ENCODE measurements around the gene PRXL2B. TPM values are rescaled to one million over a fixed set of nuclear protein-coding genes. Genes with fewer than 3 reads are reported as not detected.

Gene PRXL2B
- total and polyA plus RNA-seq, 9 donors = 8.9 to 32.4 (median 22.9) TPM

GRCh38 chr1:2631136-2632050 is 44.8 kb downstream of the PRXL2B start:
- no peak overlapping the region for H3K4me3 ChIP-seq (ENCODE audit: low read length)
- no peak for DNase-seq
- H3K9me3 ChIP-seq (replicated peaks; ENCODE audit: control insufficient read depth, low read depth, low read length) = peaks cover 2% of the 10 kb centered on the region
- peaks cover 10% of the 10 kb centered on the region for H3K4me1 ChIP-seq (ENCODE audit: control insufficient read depth, insufficient read depth, low read length)
- WGBS (ENCODE audit: insufficient coverage) = 73% methylated on average over 22 of the region's 24 CpGs
- H3K27me3 ChIP-seq (ENCODE audit: control insufficient read depth, insufficient read depth, low read length) = peaks cover 41% of the 10 kb centered on the region
- H3K27ac ChIP-seq (ENCODE audit: low read length) = no peak overlapping the region
- no peaks in the 10 kb centered on the region for H3K36me3 ChIP-seq (ENCODE audit: control insufficient read depth, insufficient read depth, low read length)

GRCh38 chr1:2632051-2632430 is 45.5 kb downstream of the PRXL2B start:
- peaks cover 10% of the 10 kb centered on the region for H3K4me1 ChIP-seq (ENCODE audit: control insufficient read depth, insufficient read depth, low read length)
- DNase-seq = no peak
- H3K27me3 ChIP-seq (ENCODE audit: control insufficient read depth, insufficient read depth, low read length) = peaks cover 41% of the 10 kb centered on the region
- peaks cover 8% of the 10 kb centered on the region for H3K9me3 ChIP-seq (replicated peaks; ENCODE audit: control insufficient read depth, low read depth, low read length)
- no peaks in the 10 kb centered on the region for H3K36me3 ChIP-seq (ENCODE audit: control insufficient read depth, insufficient read depth, low read length)
- H3K27ac ChIP-seq (ENCODE audit: low read length) = no peak overlapping the region
- 23% methylated on average over 3 of the region's 8 CpGs for WGBS (ENCODE audit: insufficient coverage)
- no peak overlapping the region for H3K4me3 ChIP-seq (ENCODE audit: low read length)

- WGBS (ENCODE audit: insufficient coverage) = 63% methylated on average over 14 of the region's 16 CpGs
Measured at GRCh38 chr1:2632561-2633361, 46.2 kb downstream of the PRXL2B start, which contains the start of gene MMEL1. Gene MMEL1, minus strand, starts transcription at chr1:2633016. Its CDS starts 3,532 bp downstream, at chr1:2629484.

GRCh38 chr1:2633366-2633935 is 46.9 kb downstream of the PRXL2B start:
- Histone ChIP-seq H3K36me3 (ENCODE audit: control insufficient read depth, insufficient read depth, low read length) (no peaks in the 10 kb centered on the region), H3K27me3 (ENCODE audit: control insufficient read depth, insufficient read depth, low read length) (peaks cover 31% of the 10 kb centered on the region), H3K27ac (ENCODE audit: low read length) (no peak overlapping the region), H3K4me1 (ENCODE audit: control insufficient read depth, insufficient read depth, low read length) (peaks cover 10% of the 10 kb centered on the region), H3K4me3 (ENCODE audit: low read length) (no peak overlapping the region), H3K9me3 (replicated peaks; ENCODE audit: control insufficient read depth, low read depth, low read length) (peaks cover 8% of the 10 kb centered on the region)
- no peak for DNase-seq
- WGBS (ENCODE audit: insufficient coverage) = 55% methylated on average over 6 of the region's 12 CpGs

More at GRCh38 chr1:2632561-2633361, 46.2 kb downstream of the PRXL2B start, which contains the start of gene MMEL1:
- peaks cover 10% of the 10 kb centered on the region for H3K4me1 ChIP-seq (ENCODE audit: control insufficient read depth, insufficient read depth, low read length)
- H3K9me3 ChIP-seq (replicated peaks; ENCODE audit: control insufficient read depth, low read depth, low read length) = peaks cover 8% of the 10 kb centered on the region
- H3K27ac ChIP-seq (ENCODE audit: low read length) = no peak within 1 kb of the TSS
- H3K36me3 ChIP-seq (ENCODE audit: control insufficient read depth, insufficient read depth, low read length) = no peaks in the 10 kb centered on the region
- no peak for DNase-seq
- no peak within 1 kb of the TSS for H3K4me3 ChIP-seq (ENCODE audit: low read length)
- peaks cover 38% of the 10 kb centered on the region for H3K27me3 ChIP-seq (ENCODE audit: control insufficient read depth, insufficient read depth, low read length)

GRCh38 chr1:2633936-2634491 is 47.4 kb downstream of the PRXL2B start:
- Histone ChIP-seq H3K27me3 (ENCODE audit: control insufficient read depth, insufficient read depth, low read length) (peaks cover 26% of the 10 kb centered on the region), H3K36me3 (ENCODE audit: control insufficient read depth, insufficient read depth, low read length) (no peaks in the 10 kb centered on the region), H3K27ac (ENCODE audit: low read length) (no peak overlapping the region), H3K4me3 (ENCODE audit: low read length) (no peak overlapping the region), H3K9me3 (replicated peaks; ENCODE audit: control insufficient read depth, low read depth, low read length) (peaks cover 8% of the 10 kb centered on the region), H3K4me1 (ENCODE audit: control insufficient read depth, insufficient read depth, low read length) (peaks cover 10% of the 10 kb centered on the region)
- DNase-seq = peak; percentile 51
- WGBS (ENCODE audit: insufficient coverage) = 40% methylated on average over 8 of the region's 8 CpGs

DNA sequence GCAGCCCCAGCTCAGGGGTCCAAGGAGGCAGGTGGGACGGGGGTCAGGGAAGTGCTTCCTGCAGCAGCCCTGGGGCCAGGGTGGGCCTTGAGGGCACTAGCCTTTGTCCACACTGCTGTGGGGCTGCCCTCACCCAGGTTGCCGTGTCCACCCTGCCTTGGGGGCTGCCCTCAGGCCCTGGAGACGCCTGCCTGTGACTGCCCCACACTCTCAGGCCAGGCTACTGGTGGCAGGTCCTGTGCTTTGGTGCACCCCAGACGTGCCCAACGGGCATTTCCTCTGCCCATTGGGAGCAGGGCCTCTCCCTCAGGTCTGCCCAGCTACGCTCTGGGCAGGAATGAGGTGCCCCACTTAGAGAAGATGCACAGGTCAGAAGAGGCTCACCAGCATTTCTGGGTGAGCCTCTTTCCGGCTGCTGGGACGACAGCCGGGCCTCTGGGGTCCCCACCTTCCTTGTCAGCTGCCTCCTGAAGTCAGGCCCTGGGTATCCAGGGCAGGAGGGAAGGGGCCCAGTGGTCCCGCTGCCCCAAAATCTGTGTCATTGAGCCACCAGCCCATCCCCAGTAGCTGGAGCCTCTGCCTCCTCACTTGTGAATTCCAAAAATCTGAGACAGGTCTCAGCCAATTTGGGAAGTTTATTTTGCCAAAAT is 48.9 kb downstream of the PRXL2B start:
- H3K4me1 ChIP-seq (ENCODE audit: control insufficient read depth, insufficient read depth, low read length) = peaks cover 19% of the 10 kb centered on the region
- no peaks in the 10 kb centered on the region for H3K36me3 ChIP-seq (ENCODE audit: control insufficient read depth, insufficient read depth, low read length)
- peaks cover 8% of the 10 kb centered on the region for H3K9me3 ChIP-seq (replicated peaks; ENCODE audit: control insufficient read depth, low read depth, low read length)
- no peak for DNase-seq
- peaks cover 11% of the 10 kb centered on the region for H3K27me3 ChIP-seq (ENCODE audit: control insufficient read depth, insufficient read depth, low read length)
- H3K27ac ChIP-seq (ENCODE audit: low read length) = no peak overlapping the region
- 81% methylated on average over 7 of the region's 10 CpGs for WGBS (ENCODE audit: insufficient coverage)
- no peak overlapping the region for H3K4me3 ChIP-seq (ENCODE audit: low read length)

DNA sequence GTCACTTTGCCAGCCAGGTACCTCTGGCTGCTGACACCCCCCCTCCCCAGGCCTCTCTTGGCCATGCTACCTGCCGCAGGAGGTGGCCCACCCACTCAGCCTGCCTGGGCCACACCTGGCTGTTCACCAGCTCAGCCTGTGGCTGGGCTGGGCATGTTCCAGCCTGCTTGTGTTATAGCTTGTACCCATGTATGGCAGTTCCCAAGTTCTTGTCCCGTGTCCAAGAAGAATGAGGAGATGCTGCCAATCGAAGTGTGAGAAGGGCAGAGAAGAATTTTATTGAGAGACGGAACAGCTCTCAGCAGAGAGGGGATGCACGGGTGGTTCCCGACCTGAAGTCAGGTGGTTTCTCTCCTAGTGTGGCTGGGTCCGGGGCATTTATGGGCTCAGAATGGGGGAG is 50.2 kb downstream of the PRXL2B start:
- peaks cover 27% of the 10 kb centered on the region for H3K4me1 ChIP-seq (ENCODE audit: control insufficient read depth, insufficient read depth, low read length)
- peaks cover under 1% of the 10 kb centered on the region for H3K27me3 ChIP-seq (ENCODE audit: control insufficient read depth, insufficient read depth, low read length)
- no peaks in the 10 kb centered on the region for H3K36me3 ChIP-seq (ENCODE audit: control insufficient read depth, insufficient read depth, low read length)
- 93% methylated on average over 7 of the region's 7 CpGs for WGBS (ENCODE audit: insufficient coverage)
- H3K4me3 ChIP-seq (ENCODE audit: low read length) = no peak overlapping the region
- H3K27ac ChIP-seq (ENCODE audit: low read length) = no peak overlapping the region
- H3K9me3 ChIP-seq (replicated peaks; ENCODE audit: control insufficient read depth, low read depth, low read length) = peaks cover 8% of the 10 kb centered on the region
- no peak for DNase-seq

DNA sequence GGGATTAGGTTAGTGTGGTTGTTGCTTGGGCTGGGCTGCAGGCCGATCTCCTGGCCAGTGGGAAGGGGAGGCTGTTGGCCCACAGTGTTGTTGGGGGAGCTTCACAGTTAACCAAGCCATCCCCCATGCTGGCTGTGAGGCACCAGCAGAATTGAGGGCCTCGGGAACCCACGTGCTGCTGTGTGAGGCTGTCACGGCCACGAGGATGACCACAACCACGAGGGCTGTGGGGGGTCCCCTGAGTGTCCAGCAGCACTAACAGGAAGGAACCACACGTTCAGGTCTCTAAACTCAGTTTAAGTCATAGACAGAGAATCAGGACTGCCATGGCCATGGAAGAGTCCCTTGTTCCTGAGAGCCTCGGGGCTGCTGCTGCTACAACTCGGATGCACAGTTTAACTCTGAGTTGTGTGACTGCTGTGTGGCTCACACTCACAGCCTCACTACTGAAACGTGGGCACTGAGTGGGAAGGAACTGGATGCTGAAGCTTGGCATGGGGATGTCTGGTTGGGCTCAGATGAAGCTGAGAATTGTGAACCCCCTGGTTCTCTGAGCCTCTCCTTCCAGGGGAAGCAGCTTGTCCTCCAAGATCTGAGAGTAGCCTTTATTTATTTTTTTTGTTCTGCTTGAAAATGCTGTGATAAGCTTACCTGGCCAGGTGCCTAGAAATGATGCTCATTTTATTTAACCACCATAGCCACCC is 51.0 kb downstream of the PRXL2B start:
- H3K4me1 ChIP-seq (ENCODE audit: control insufficient read depth, insufficient read depth, low read length) = peaks cover 35% of the 10 kb centered on the region
- 55% methylated on average over 8 of the region's 10 CpGs for WGBS (ENCODE audit: insufficient coverage)

DNA sequence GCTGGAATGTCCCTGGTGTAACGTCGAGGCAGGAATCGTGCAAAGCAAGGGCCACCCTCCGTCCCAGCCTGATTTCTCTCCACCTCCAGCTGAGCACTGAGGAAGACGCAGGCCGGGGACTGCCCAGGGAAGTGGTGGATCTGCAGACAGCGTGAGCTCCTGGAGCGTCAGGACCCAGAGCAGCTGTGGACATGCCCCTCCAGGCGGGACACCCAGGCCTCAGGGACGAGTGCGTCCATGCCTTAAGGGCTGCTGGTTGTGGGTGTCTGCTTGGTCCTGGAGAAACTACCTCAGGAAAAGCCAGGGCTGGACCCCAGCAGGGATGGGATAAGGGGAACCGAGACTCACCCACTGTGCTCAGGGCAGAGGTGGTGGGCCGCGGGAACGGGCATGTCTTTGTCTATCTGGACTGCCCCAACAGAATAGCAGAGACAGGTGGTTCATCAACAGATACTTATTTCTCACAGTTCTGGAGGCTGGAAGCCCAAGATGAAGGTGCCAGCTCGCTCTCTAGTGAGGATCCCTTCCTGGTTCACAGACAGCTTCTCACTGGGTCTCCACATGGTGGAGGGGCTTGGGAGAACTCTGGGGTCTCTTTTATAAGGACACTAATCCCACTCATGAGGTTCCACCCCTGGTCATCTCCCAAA is 52.0 kb downstream of the PRXL2B start:
- Histone ChIP-seq H3K9me3 (replicated peaks; ENCODE audit: control insufficient read depth, low read depth, low read length) (peaks cover 8% of the 10 kb centered on the region), H3K36me3 (ENCODE audit: control insufficient read depth, insufficient read depth, low read length) (no peaks in the 10 kb centered on the region), H3K4me1 (ENCODE audit: control insufficient read depth, insufficient read depth, low read length) (peaks cover 37% of the 10 kb centered on the region), H3K27ac (ENCODE audit: low read length) (no peak overlapping the region), H3K4me3 (ENCODE audit: low read length) (no peak overlapping the region), H3K27me3 (ENCODE audit: control insufficient read depth, insufficient read depth, low read length) (no peaks in the 10 kb centered on the region)
- no peak for DNase-seq
- whole genome bisulfite sequencing (ENCODE audit: insufficient coverage) = 61% methylated on average over 6 of the region's 16 CpGs

More for the DNA sequence above, 51.0 kb downstream of the PRXL2B start:
- DNase-seq = no peak
- H3K9me3 ChIP-seq (replicated peaks; ENCODE audit: control insufficient read depth, low read depth, low read length) = peaks cover 8% of the 10 kb centered on the region
- H3K27ac ChIP-seq (ENCODE audit: low read length) = no peak overlapping the region
- H3K4me3 ChIP-seq (ENCODE audit: low read length) = no peak overlapping the region
- H3K36me3 ChIP-seq (ENCODE audit: control insufficient read depth, insufficient read depth, low read length) = no peaks in the 10 kb centered on the region
- H3K27me3 ChIP-seq (ENCODE audit: control insufficient read depth, insufficient read depth, low read length) = no peaks in the 10 kb centered on the region

Measured in muscle of leg (tissue), 11 donors.